Loucy (cell line): ENCODE measurements around the gene ZNF687.

ENCODE experiments used
- H2AFZ ChIP-seq: fragments of 200-600 bp; sonication (generic); 2 replicates; pipeline ENCODE4 v1.6.0; 2016; ENCODE audit warnings: antibody characterized with exemption, mild to moderate bottlenecking, low read length, moderate library complexity
- H3F3A ChIP-seq: fragments of 200-600 bp; 2 replicates; pipeline ENCODE4 v1.6.0; 2016; ENCODE audit warnings: antibody characterized with exemption, low read depth, mild to moderate bottlenecking
- H3K27me3 ChIP-seq: fragments of 200-600 bp; sonication (generic); 2 replicates; pipeline ENCODE4 v1.6.1; 2014; ENCODE audit warnings: low read length, mild to moderate bottlenecking; ENCODE audit not compliant: insufficient read depth, poor library complexity, severe bottlenecking
- H3K36me3 ChIP-seq: fragments of 200-600 bp; sonication (generic); 2 replicates; pipeline ENCODE4 v1.6.1; 2016; ENCODE audit warnings: low read length; ENCODE audit not compliant: insufficient read depth
- H3K4me1 ChIP-seq: fragments of 200-600 bp; sonication (generic); 2 replicates; pipeline ENCODE4 v1.5.1; 2014; ENCODE audit warnings: low read length, mild to moderate bottlenecking; ENCODE audit not compliant: insufficient read depth, poor library complexity, severe bottlenecking
- H3K4me2 ChIP-seq: fragments of 200-600 bp; sonication (generic); 2 replicates; pipeline ENCODE4 v1.6.0; 2014; ENCODE audit warnings: antibody characterized with exemption, low read length, low read depth, mild to moderate bottlenecking; ENCODE audit not compliant: poor library complexity, severe bottlenecking
- H3K4me3 ChIP-seq: fragments of 200-600 bp; sonication (generic); 2 replicates; pipeline ENCODE4 v1.5.1; 2014; ENCODE audit warnings: low read length, mild to moderate bottlenecking, mixed read lengths; ENCODE audit not compliant: poor library complexity, severe bottlenecking
- H3K79me2 ChIP-seq: fragments of 200-600 bp; sonication (generic); 2 replicates; pipeline ENCODE4 v1.6.1; 2014; ENCODE audit warnings: low read length; ENCODE audit not compliant: insufficient read depth
- H3K9ac ChIP-seq: fragments of 200-600 bp; sonication (generic); 2 replicates; pipeline ENCODE4 v1.6.0; 2014; ENCODE audit warnings: mild to moderate bottlenecking, low read depth, low read length, moderate library complexity; ENCODE audit not compliant: poor library complexity, severe bottlenecking
- H3K9me2 ChIP-seq: fragments of 200-600 bp; sonication (generic); replicated peaks from 2 replicates; pipeline ENCODE4 v1.6.1; 2016; ENCODE audit warnings: low read depth, low read length, mixed read lengths
- H3K9me3 ChIP-seq: fragments of 200-600 bp; sonication (generic); 2 replicates; pipeline ENCODE4 v1.6.1; 2014; ENCODE audit warnings: mild to moderate bottlenecking, antibody characterized with exemption, low read length, low read depth; ENCODE audit not compliant: insufficient read depth
- H4K20me1 ChIP-seq: fragments of 200-600 bp; sonication (generic); 2 replicates; pipeline ENCODE4 v1.6.0; 2014; ENCODE audit warnings: antibody characterized with exemption, low read length, mild to moderate bottlenecking; ENCODE audit not compliant: insufficient read depth, poor library complexity, severe bottlenecking
- CTCF ChIP-seq: fragments of 200-600 bp; sonication (generic); conservative IDR thresholded peaks from 2 replicates; pipeline ENCODE4 v1.5.1; 2014; ENCODE audit warnings: mild to moderate bottlenecking, antibody characterized with exemption, low read length
- EZH2phosphoT487 ChIP-seq: fragments of 200-600 bp; IDR thresholded peaks from 2 replicates; pipeline ENCODE4 v1.6.1; 2018; ENCODE audit warnings: antibody characterized with exemption, mild to moderate bottlenecking, moderate library complexity, borderline replicate concordance

Gene ZNF687

GRCh38 chr1:151324390-151324930, 42.4 kb downstream of the ZNF687 start:
- Histone ChIP-seq H3K9me2 (no peaks in the 10 kb centered on the region), H3F3A (no peaks in the 10 kb centered on the region), H3K4me3 (no peak overlapping the region), H3K4me2 (peak overlapping the region; percentile 19), H3K9me3 (no peaks in the 10 kb centered on the region), H3K27me3 (no peaks in the 10 kb centered on the region), H3K4me1 (peaks cover 29% of the 10 kb centered on the region), H2AFZ (no peak overlapping the region), H3K9ac (no peak overlapping the region), H3K79me2 (peaks cover 34% of the 10 kb centered on the region), H3K36me3 (peaks cover 5% of the 10 kb centered on the region; the same call in 1 of the 2 replicates), H4K20me1 (peaks cover 10% of the 10 kb centered on the region)
- no peak for TF ChIP-seq CTCF
- no peak for TF ChIP-seq EZH2phosphoT487

GRCh38 chr1:151325231-151325630, 43.1 kb downstream of the ZNF687 start:
- Histone ChIP-seq H2AFZ (no peak overlapping the region), H3K4me2 (peak overlapping the region; percentile 100), H3K79me2 (peaks cover 34% of the 10 kb centered on the region), H3K9me3 (no peaks in the 10 kb centered on the region), H3K4me3 (peak overlapping the region; percentile 89), H3K36me3 (peaks cover 3% of the 10 kb centered on the region; the same call in 1 of the 2 replicates), H3K9ac (peak overlapping the region; percentile 93), H3K9me2 (no peaks in the 10 kb centered on the region), H3K4me1 (peaks cover 29% of the 10 kb centered on the region), H3K27me3 (no peaks in the 10 kb centered on the region), H3F3A (no peaks in the 10 kb centered on the region), H4K20me1 (peaks cover 10% of the 10 kb centered on the region)
- TF ChIP-seq EZH2phosphoT487: no peak
- TF ChIP-seq CTCF: no peak

- H3K79me2 ChIP-seq: peaks cover 31% of the 10 kb centered on the region
- peak overlapping the region; percentile 89 for H3K4me3 ChIP-seq
- H3K4me2 ChIP-seq: peak overlapping the region; percentile 100
- no peak overlapping the region for H2AFZ ChIP-seq
- no peaks in the 10 kb centered on the region for H3K9me2 ChIP-seq
- peaks cover 29% of the 10 kb centered on the region for H3K4me1 ChIP-seq
- H3K9ac ChIP-seq: peak overlapping the region; percentile 93
- H3K27me3 ChIP-seq: no peaks in the 10 kb centered on the region
- H3K9me3 ChIP-seq: no peaks in the 10 kb centered on the region
- TF ChIP-seq EZH2phosphoT487 (no peak), CTCF (no peak)
- no peaks in the 10 kb centered on the region for H3F3A ChIP-seq
- H3K36me3 ChIP-seq: peaks cover 3% of the 10 kb centered on the region; the same call in 1 of the 2 replicates
- peaks cover 10% of the 10 kb centered on the region for H4K20me1 ChIP-seq
Measured at GRCh38 chr1:151325646-151326429, 43.7 kb downstream of the ZNF687 start.
